Mucosa of descending colon (tissue), 3 donors: ENCODE data around the gene TRIM29. TPM values are rescaled to one million over a fixed set of nuclear protein-coding genes. Genes with fewer than 3 reads are reported as not detected.

Experiments used
- ATAC-seq: fragments of 200-7000 bp; cut with Tn5 transposase; one replicate; pipeline ENCODE4 v1.9.1; 2020; ENCODE audit warnings: mild to moderate bottlenecking, moderate library complexity
- DNase-seq, 3 donors: peaks; one replicate each; pipeline ENCODE4 v3.0.0-alpha.2; 2020
- H3K36me3 ChIP-seq: fragments of 200-600 bp; one replicate; pipeline ENCODE4 v1.8.0; 2021; ENCODE audit warnings: low read depth, mild to moderate bottlenecking
- H3K4me1 ChIP-seq: fragments of 200-600 bp; one replicate; pipeline ENCODE4 v1.8.0; 2021; ENCODE audit warnings: low read depth, mild to moderate bottlenecking
- H3K4me3 ChIP-seq: fragments of 200-600 bp; one replicate; pipeline ENCODE4 v1.8.0; 2021; ENCODE audit warnings: mild to moderate bottlenecking
- H3K9me3 ChIP-seq: fragments of 200-600 bp; one replicate; pipeline ENCODE4 v1.8.0; 2021; ENCODE audit warnings: mild to moderate bottlenecking
- intact Hi-C, 2 donors: fragments of 100-400 bp; cut with DNase I in 1 of 2; cut with micrococcal nuclease in 1 of 2; formaldehyde crosslinking; loops; one replicate each; pipeline versions ENCODE4 v1.11.0 to v1.11.1; 2022; cut with DNase I, micrococcal nuclease
- total RNA-seq, 3 donors: library from RNA; stranded (reverse); fragmentation: NEBNext Ultra II Directional in 2 of 3; extraction: Animal tissue kit (Norgen Biotek cat#: 25700) in 2 of 3; gene quantifications; one replicate each; pipeline versions ENCODE4 v1.2.1 to v1.2.4, GENCODE V29; 2021 to 2023
- TF ChIP-seq, protein P1 (sequence below): fragments of 200-600 bp; IDR thresholded peaks from one replicate; pipeline ENCODE4 v1.8.0; 2022; ENCODE audit warnings: antibody characterized with exemption, mild to moderate bottlenecking
- donor health status: DM: no; HTN: no; CAD: no; lungs with moderate emphysema.
- donor health status: DM: no; HTN: no; CAD: no.
- donor health status: DM: no; HTN: yes; CAD: no.

TRIM29 gene
- total RNA-seq, 3 donors from 2014 or later: 4.0 to 6.3 (median 5.4) TPM

DNA sequence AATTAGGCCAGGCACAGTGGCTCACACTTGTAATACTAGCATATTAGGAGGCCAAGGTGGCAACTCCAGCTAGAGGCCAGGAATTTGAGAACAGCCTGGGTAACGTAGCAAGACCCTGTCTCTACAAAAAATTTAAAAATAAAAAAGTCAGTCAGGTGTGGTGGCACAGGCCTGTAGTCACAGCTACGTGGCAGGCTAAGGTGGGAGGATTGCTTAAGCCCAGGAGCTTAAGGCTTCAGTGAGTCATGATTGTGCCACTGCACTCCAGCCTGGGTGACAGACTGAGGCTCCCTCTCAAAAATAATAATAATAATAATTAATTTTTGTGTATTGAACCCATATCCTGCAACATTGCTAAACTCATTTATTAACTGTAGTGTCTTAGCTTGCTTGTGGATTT lies 15.3 kb upstream of the TRIM29 start:
- intact Hi-C loops: no loop called here
- no peaks in the 10 kb centered on the region for H3K4me1 ChIP-seq
- TF ChIP-seq, protein P1, sequence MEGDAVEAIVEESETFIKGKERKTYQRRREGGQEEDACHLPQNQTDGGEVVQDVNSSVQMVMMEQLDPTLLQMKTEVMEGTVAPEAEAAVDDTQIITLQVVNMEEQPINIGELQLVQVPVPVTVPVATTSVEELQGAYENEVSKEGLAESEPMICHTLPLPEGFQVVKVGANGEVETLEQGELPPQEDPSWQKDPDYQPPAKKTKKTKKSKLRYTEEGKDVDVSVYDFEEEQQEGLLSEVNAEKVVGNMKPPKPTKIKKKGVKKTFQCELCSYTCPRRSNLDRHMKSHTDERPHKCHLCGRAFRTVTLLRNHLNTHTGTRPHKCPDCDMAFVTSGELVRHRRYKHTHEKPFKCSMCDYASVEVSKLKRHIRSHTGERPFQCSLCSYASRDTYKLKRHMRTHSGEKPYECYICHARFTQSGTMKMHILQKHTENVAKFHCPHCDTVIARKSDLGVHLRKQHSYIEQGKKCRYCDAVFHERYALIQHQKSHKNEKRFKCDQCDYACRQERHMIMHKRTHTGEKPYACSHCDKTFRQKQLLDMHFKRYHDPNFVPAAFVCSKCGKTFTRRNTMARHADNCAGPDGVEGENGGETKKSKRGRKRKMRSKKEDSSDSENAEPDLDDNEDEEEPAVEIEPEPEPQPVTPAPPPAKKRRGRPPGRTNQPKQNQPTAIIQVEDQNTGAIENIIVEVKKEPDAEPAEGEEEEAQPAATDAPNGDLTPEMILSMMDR: no peak
- H3K4me3 ChIP-seq: no peak overlapping the region
- DNase-seq: no peak
- ATAC-seq: no peak
- H3K9me3 ChIP-seq: no peaks in the 10 kb centered on the region
- H3K36me3 ChIP-seq: no peaks in the 10 kb centered on the region

DNA sequence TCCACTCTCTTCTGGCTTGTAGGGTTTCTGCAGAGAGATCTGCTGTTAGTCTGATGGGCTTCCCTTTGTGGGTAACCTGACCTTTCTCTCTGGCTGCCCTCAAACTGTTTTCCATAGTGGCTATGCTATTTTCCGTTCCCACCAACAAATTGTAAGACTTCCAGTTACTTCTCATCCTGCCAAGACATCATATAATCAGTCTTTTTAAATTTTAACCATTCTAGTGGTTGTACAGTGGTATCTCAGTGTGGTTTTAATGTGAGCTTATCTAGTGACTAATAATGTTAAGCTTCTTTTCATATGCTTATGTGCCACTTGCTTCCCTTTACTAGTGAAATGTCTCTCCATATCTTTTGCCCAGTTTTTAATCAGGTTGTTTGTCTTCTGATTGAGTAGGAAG lies 13.6 kb upstream of the TRIM29 start:
- no peak overlapping the region for H3K4me3 ChIP-seq
- no peaks in the 10 kb centered on the region for H3K9me3 ChIP-seq
- TF ChIP-seq, protein P1: no peak
- intact Hi-C loops: no loop called here
- no peak for ATAC-seq
- no peaks in the 10 kb centered on the region for H3K36me3 ChIP-seq
- DNase-seq: no peak
- H3K4me1 ChIP-seq: no peaks in the 10 kb centered on the region

GRCh38 chr11:120149246-120149645 lies 11.3 kb upstream of the TRIM29 start:
- no peak overlapping the region for H3K4me3 ChIP-seq
- H3K36me3 ChIP-seq: no peaks in the 10 kb centered on the region
- no peak for DNase-seq
- intact Hi-C loops: no loop called here
- no peaks in the 10 kb centered on the region for H3K9me3 ChIP-seq
- TF ChIP-seq, protein P1: no peak
- ATAC-seq: no peak
- no peaks in the 10 kb centered on the region for H3K4me1 ChIP-seq

GRCh38 chr11:120147950-120148270 lies 10.0 kb upstream of the TRIM29 start:
- intact Hi-C loops: no loop called here
- DNase-seq: no peak
- H3K4me1 ChIP-seq: no peaks in the 10 kb centered on the region
- H3K36me3 ChIP-seq: no peaks in the 10 kb centered on the region
- no peak overlapping the region for H3K4me3 ChIP-seq
- no peaks in the 10 kb centered on the region for H3K9me3 ChIP-seq
- no peak for ATAC-seq
- TF ChIP-seq, protein P1: no peak

DNA sequence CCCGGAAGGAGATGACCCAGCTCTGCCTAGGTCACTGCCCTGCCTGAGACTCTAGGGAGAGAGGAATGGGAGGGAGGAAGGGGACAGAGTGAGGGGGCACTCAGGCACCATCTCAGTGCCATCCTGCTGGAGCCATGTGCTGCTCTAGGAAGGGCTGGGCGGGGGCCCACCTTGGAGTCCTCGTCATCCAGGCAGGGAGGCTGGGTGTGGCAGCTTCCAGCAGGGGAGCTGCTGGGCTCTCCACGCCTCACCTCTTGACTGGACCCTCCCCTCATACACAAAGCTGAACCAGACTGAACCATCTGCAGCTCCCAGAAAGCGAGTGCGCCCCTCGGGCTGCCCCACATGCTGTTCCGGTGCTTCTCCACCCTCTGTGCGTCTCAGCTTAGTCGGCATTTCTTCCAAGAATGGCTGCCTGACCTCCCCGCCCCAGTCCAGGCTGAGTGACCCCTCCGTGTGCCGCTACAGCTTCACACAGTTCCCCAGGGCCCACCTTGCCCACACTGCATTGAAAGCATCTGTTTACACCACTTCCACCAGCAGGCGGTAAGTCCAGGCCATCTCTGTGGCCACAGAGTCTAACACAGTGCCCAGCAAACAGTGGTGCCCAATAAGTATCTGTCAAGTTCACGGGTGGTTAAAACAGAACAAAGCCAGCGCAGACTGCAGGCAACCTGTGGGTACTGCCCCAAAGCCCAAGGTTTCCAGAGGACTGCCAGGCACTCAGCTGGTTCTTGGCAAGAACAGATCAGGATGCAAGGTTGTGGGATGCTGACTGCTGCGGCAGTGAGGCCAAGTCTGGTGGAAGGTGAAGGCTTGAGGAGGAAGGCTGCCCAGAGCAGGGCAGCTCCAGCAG lies 9.4 kb upstream of the TRIM29 start:
- TF ChIP-seq, protein P1: no peak
- ATAC-seq (no peak), DNase-seq (no peak)
- no peaks in the 10 kb centered on the region for H3K4me1 ChIP-seq
- H3K4me3 ChIP-seq: no peak overlapping the region
- intact Hi-C loops: no loop called here
- H3K9me3 ChIP-seq: no peaks in the 10 kb centered on the region
- H3K36me3 ChIP-seq: no peaks in the 10 kb centered on the region
